ENCODE results near the gene ELANE.
"Not testable (repeated sequence)": the region's sequence is repeated elsewhere in the genome, so short reads cannot be mapped to it uniquely, and the experiment has no call there.

Gene ELANE

GRCh38 chr19:876780-877314, 24.7 kb downstream of the ELANE start:
- in situ Hi-C loops (cut with HindIII; ENCODE audit: low sequenced_read_pairs) = no loop called here

- in situ Hi-C loops (cut with HindIII; ENCODE audit: low sequenced_read_pairs) = not testable (repeated sequence)
Measured at GRCh38 chr19:877992-878660, 26.0 kb downstream of the ELANE start.

DNA sequence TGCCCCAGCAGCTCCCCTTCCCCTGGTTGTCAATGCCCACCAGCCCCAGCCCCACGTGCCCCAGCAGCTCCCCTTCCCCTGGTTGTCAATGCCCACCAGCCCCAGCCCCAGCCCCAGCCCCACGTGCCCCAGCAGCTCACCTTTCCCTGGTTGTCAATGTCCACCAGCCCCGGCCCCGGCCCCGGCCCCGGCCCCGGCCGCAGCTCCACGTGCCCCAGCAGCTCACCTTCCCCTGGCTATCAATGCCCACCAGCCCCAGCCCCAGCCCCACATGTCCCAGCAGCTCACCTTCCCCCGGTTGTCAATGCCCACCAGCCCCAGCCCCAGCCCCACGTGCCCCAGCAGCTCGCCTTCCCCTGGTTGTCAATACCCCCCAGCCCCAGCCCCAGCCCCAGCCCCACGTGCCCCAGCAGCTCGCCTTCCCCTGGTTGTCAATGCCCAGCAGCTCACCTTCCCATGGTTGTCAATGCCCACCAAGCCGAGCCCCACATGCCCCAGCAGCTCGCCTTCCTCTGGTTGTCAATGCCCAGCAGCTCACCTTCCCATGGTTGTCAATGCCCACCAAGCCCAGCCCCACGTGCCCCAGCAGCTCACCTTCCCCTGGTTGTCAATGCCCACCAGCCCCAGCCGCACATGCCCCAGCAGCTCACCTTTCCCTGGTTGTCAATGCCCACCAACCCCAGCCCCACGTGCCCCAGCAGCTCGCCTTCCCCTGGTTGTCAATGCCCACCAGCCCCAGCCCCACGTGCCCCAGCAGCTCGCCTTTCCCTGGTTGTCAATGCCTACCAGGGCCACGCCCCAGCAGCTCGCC, 26.9 kb downstream of the ELANE start:
- in situ Hi-C loops (cut with HindIII; ENCODE audit: low sequenced_read_pairs) = not testable (repeated sequence)

DNA sequence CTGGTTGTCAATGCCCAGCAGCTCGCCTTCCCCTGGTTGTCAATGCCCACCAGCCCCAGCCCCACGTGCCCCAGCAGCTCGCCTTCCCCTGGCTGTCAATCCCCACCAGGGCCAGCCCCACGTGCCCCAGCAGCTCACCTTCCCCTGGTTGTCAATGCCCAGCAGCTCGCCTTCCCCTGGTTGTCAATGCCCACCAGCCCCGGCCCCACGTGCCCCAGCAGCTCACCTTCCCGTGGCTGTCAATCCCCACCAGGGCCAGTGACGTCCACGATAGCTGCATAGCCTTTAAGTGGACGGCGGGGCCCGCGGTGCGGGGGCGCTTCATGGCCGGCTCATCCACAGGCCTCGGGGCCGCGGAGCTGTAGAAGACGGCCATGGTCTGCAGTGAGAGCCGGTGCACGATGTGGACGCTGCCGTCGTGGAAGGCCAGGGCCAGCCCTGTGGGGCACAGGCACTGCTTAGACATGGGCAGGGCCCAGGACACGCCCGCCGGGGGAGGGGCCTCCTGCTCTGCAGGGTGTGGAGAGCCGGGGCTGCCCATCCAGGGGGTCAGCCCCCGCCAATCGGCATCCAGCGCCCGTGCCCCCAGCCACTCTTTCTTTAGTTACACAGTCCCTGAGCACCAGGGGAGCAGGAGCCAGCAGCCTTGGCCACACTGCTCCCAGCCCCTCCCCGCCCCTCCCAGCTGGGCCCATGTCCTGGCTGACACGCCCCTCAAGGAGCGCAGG, 27.8 kb downstream of the ELANE start:
- in situ Hi-C loops (cut with HindIII; ENCODE audit: low sequenced_read_pairs) = no loop called here

DNA sequence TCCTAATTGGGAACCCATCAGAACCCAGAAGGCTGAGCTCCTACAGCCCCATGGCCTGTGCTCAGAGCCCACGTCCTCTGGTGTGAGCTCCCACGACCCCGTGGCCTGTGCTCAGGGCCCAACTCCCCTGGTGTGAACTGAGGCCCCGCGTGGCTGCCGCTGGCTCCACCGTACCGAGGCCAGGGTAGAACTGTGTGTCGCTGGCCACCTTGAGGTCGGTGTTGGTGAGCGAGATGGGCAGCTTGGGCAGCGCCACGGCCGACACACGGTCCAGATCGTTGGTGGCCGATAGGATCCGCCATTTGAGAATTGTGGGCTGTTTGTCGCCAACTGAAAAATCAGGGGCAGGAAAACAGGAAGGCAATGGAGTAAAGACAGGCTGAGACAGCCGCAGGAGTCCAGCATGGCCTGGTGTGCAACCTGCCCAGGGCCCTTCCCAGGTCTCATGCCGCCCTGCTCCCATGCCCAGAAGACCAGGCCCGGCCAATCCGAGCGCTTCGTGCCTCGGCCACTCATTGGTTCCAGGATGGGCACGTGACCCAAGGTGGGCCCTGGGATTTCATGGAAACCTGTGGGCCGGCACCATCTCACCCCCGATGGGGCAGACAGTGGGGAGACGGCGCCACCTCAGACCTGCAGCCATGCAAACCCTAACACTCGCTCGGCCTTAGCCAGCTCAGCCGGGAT, 29.4 kb downstream of the ELANE start:
- in situ Hi-C loops (cut with HindIII; ENCODE audit: low sequenced_read_pairs) = no loop called here

DNA sequence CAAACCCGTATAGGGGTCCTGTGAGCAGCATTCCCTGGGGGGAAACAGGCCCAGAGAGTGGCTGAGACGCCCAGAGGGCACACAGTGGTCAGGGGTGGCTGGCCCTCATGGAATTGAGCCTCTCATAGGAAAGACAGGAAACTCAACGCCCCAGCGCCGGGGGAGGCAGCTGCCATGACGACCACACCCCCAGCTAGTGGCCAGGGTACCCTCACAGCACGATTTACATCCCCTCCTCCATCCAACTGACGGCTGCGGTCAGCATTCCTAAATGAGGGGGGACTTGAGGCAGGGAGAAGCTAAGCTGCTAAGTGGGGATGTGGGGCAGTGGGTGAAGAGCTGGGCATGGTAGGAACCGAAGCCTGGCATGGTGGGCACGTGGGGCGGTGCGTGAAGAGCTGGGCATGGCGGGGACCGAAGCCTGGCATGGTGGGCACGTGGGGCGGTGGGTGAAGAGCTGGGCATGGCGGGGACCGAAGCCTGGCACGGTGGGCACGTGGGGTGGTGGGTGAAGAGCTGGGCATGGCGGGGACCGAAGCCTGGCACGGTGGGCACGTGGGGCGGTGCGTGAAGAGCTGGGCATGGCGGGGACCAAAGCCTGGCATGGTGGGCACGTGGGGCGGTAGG, 30.9 kb downstream of the ELANE start:
- in situ Hi-C loops (cut with HindIII; ENCODE audit: low sequenced_read_pairs) = no loop called here

GRCh38 chr19:883661-884211, 31.6 kb downstream of the ELANE start:
- in situ Hi-C loops (cut with HindIII; ENCODE audit: low sequenced_read_pairs) = no loop called here

DNA sequence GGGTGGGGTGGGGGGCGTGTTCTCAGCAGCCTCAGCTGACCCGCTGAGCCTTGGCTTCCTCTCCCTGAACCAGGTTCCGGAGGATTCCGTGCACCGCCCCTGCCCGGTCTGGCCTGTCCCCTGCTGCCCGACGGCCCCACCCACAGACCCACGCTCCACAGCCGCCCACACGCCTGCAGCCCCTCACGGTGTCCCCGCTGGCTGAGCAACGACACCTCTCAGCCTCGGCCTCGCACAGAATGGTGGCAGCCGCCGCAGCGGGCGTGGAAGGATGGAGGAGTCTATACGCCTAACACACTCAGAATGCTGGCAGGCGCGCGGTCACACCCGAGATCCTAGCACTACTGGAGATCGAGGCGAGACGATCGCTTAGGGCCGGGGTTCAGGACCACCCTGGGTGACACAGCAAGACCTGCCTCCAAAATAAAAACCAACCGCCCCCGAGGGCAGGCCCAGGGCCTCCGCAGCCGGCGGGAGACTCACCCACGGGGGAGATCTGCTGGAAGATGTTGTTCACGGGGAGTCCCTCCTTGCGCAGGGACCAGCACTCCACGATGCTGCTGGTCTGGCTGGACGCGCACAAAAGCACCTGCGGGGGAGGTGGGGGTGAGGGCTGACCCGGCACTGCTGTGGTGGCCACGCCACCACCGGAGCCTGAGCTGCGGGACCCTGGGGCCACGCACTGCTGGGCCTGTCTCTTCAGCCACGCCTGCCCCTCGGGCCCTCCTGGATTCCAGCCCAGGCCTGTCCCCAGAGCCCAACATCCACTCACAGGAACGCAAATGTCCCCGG, 32.5 kb downstream of the ELANE start:
- in situ Hi-C loops (cut with HindIII; ENCODE audit: low sequenced_read_pairs) = no loop called here

GRCh38 chr19:885536-886224, 33.6 kb downstream of the ELANE start:
- in situ Hi-C loops (cut with HindIII; ENCODE audit: low sequenced_read_pairs) = no loop called here

- in situ Hi-C loops (cut with HindIII; ENCODE audit: low sequenced_read_pairs) = no loop called here
Measured at GRCh38 chr19:887072-887471, 35.0 kb downstream of the ELANE start.

DNA sequence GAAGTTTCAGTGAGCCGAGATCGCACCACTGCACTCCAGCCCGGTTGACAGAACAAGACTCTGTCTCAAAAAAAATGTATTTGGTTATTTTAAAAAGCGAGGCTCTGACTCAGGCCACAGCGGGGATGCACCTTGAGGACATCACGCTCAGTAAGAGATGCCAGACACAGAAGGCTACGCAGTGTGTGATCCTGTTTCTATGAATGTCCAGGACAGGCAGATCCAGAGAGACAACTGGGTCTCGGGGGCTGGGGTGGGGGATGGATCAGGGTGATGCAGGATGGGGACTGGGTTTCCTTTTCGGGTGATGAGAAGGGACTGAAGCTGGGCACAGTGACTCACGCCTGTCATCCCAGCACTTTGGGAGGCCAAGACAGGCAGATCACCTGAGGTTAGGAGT, 35.5 kb downstream of the ELANE start:
- in situ Hi-C loops (cut with HindIII; ENCODE audit: low sequenced_read_pairs) = no loop called here

GRCh38 chr19:888581-889385, 36.7 kb downstream of the ELANE start:
- in situ Hi-C loops (cut with HindIII; ENCODE audit: low sequenced_read_pairs) = no loop called here

GRCh38 chr19:889662-890295, 37.7 kb downstream of the ELANE start:
- in situ Hi-C loops (cut with HindIII; ENCODE audit: low sequenced_read_pairs) = no loop called here

DNA sequence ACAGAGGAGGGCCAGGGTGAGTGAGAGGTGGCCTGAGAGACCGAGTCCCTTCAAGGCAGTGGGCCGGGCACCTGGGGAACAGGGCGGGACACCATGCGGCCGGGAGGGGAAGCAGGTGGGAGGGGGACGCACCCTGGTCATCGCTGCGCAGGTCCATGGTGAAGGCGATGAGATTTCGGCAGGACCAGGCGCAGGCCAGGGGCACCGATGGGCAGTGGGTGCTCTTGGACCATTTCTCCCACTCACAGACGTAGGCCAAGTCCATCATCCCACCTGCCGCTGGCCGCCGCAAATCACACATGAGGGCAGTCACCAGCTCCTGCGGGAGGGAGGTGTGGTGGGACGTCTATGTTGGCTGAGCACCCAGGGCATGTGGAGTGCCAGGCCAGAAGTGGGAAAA, 38.7 kb downstream of the ELANE start:
- in situ Hi-C loops (cut with HindIII; ENCODE audit: low sequenced_read_pairs) = no loop called here

DNA sequence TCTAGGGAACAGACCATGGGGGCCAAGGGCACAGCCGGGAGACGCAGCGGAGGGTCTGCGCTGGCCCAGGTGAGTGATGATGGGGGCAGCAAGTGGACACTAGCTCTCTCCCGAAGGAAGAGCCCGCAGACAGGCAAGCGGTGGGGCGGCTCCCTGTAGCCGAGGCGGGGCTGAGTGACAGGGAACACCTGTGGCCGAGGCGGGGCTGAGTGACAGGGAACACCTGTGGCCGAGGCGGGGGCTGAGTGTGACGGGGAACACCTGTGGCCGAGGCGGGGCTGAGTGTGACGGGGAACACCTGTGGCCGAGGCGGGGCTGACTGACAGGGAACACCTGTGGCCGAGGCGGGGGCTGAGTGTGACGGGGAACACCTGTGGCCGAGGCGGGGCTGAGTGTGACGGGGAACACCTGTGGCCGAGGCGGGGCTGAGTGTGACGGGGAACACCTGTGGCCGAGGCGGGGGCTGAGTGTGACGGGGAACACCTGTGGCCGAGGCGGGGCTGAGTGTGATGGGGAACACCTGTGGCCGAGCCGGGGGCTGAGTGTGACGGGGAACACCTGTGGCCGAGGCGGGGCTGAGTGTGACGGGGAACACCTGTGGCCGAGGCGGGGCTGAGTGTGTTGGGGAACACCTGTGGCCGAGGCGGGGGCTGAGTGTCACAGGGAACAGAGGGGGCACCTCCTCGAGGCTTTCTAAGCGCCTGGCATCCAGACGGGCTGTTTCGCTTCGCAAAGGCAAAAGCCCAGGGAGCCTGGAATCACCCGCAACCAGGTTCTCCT, 39.5 kb downstream of the ELANE start:
- in situ Hi-C loops (cut with HindIII; ENCODE audit: low sequenced_read_pairs) = not testable (repeated sequence)

DNA sequence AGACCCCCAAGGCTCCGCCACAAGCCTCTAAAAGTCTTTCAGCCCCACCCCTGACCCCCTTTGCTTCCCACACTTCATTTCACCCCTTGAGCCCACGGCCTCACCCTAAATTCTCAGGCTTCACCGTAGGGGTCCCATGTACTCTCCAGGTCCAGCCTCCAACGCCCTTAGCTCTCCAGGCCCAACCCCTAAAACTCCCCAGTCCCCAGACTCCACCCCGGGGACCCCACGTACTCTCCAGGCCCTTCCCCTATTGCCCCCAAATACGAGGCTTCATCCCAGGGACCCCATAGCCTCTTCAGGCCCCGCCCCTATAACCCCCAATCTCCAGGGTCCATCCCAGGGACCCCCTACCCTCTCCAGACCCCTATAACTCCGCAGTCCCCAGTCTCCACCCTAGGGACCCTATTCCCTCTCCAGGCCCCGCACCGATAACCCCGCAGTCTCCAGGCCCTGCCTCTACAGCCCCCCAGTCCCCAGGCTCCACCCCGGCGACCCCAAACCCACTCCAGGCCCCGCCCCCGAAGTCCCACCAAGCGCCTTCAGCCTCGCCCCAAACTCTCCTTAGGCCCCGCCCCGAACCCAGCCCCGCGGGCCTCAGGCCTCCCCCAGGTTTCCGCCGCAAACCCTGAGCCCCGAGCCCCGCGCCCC, 40.3 kb downstream of the ELANE start:
- in situ Hi-C loops (cut with HindIII; ENCODE audit: low sequenced_read_pairs) = no loop called here
